ENCODE data around the gene STK39.

The STK39 gene

DNA sequence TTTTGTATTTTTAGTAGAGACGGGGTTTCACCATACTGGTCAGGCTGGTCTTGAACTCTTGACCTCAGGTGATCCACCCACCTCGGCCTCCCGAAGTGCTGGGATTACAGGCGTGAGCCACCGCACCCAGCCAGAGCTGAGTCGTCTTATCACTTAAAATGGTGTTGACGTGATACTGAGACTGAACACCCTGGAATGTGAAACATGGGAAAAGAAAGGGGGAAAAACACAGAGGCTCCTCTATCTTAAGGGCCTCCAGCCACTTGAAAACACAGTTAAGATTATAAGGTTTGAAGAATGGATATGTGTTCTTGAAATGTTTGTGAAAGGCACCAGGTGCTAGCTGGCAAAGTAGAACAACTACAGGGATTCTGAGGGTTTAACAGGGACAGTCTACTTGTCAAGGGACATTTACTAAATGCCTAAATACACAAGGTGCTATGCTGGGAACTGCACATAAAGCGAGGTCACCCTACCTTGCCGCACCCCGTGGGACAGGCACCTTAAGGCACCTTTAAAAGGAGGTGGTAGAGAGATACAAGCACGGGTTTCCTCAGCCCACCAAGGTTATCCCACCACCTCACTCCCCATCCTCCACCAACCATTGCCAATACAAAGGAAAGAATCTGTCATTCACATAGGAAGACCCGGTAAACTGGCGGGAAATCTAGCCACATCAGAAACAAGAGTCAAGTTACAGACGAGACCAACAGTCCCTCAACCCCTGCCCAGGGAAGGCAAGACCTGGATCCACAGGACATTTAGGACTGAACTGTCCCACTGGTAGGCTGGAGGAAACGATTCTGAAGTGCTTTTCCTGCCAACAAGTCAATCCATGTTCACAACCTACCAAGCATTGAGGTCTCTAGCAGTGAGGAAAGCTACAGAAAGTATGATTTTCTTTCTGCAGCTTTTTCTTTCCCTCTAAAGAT lies 43.4 kb downstream of the STK39 start:
- no peak for FAIRE-seq

GRCh38 chr2:168201584-168202116 lies 45.7 kb downstream of the STK39 start:
- FAIRE-seq, result no peak

DNA sequence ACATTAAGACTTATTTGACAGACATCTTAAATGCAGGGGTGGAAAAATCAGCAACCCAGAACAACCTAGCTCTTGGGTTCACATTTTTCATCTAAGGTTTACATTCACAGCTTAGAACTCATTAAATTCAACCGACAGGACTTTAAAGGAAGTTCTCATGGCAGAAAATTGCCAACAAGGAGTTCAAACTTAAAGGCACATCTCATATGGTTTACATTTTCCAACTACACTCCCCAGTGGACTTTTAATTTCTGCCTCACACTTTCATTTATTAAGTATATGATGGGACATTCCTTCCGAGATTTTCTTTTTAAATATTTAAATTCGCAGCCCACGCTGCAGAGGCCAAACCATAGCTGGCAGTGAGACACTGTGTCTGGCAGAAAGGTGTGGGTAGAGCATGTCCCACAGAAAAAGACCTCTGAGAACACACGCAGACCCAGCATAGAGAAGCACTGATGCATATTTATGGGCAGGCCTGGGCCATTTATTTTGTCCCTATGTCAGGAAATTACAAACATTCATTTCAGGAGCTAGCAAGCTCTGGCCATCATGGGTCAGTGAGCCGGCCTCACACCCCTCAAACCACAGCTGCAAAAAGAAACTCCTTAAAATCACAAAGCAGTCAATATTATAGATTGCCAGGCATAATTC lies 46.3 kb downstream of the STK39 start:
- no peak for FAIRE-seq

DNA sequence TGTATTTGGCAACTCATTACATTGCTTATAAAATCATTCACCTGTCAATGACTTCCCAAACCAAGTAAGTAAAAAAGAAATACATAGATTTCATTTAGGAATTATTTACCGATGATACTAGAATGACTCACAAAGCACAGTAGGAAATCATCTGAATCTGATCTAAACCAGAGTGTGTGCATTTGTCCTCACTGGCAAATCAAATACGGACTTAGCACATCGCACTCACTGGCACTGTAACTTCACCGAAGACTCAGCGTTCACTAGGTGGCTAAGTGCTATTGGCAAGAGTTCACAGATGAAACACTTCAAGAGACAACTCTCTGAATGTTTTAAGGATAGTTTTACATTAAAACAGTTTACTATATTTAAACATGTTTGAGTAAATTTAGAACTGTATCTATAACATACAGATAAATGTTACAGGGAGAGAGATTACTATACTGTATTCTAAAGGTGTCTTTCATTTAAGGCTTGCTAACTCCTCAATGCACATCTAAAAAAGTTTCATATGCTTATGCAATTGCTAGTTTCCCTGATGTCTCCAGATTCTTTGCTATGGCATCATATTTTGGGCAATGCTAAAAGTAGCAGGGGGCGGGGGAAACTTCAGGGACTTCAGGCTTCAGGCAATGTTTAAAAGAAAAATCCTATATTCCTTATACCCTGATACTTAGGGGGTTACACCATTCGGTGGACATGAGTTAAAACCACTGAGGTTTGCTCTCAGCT lies 48.8 kb downstream of the STK39 start:
- FAIRE-seq, result no peak

- no peak for FAIRE-seq
These were observed 50.6 kb downstream of the STK39 start for GRCh38 chr2:168196764-168197180.

- FAIRE-seq, result no peak
These were observed 52.4 kb downstream of the STK39 start for GRCh38 chr2:168194784-168195522.

GRCh38 chr2:168192839-168193616 lies 54.4 kb downstream of the STK39 start:
- FAIRE-seq, result no peak

- FAIRE-seq, result no peak
These were observed 55.2 kb downstream of the STK39 start for GRCh38 chr2:168191955-168192785.

GRCh38 chr2:168190590-168191336 lies 56.6 kb downstream of the STK39 start:
- no peak for FAIRE-seq

GRCh38 chr2:168189835-168190569 lies 57.4 kb downstream of the STK39 start:
- no peak for FAIRE-seq

- no peak for FAIRE-seq
These were observed 59.4 kb downstream of the STK39 start for GRCh38 chr2:168188002-168188401.

- no peak for FAIRE-seq
These were observed 60.9 kb downstream of the STK39 start for GRCh38 chr2:168186452-168186851.

DNA sequence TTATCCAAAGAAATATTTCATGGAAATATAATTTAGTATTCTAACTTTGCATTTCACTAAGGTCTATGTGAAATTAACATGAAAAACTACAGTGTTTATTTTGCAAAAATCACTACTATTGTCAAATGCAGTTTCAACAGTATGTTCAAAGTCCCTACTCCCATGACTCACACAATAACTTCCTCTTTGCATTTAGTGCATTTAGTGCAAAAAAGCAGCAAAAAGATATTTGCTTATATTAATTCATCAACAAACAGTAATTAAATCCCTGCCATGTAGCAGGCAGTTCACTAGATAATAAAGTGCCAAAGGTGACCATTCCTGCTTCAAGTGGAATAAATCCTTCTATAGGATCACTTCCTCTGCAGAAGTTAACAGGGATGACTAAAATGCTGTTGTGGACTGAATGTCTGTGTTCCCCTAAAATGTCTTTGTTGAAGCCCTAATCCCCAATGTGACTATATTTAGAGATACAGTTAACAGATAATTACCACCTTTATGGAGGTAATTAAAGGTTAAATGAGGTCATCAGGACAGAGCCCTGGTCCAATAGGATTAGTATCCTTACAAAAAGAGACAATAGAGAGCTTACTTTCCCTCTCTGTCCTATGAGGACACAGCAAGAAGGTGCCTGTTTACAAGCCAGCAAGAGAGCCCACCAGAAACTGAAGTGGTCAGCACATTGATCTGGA lies 61.7 kb downstream of the STK39 start:
- no peak for FAIRE-seq

GRCh38 chr2:168184681-168185513 lies 62.5 kb downstream of the STK39 start:
- FAIRE-seq, result no peak

DNA sequence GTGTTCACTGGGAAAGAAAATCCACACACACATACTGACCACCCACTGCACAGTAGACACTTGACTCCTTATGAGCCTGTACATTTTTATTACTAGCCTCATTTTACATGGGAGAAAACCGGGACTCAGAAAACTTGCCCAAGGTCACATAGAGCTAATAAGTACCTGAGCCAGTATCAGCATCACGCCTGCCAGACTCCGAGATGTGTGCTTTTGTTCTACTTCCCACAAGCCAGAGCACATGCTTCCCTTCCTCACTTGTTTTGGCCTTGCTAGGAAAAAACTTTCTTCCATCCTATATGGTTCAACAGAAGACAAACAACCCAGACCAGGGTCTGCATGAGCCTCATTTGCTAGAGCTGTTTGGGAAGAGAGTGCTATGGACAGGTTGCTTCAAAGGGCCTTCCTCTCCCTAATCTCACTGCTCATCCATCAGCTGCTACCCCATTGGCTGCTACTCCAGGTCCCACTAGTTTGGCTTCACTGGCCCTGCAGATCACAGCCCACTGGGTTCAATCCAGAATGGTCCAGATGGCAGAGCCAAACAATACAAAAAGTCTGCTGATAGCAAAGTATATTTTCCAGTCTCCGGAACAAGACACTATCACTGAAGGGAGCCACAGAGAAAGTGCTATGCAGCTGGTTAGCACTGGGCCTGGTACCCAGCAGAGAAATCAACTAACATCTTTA lies 63.9 kb downstream of the STK39 start:
- FAIRE-seq, result no peak

- no peak for FAIRE-seq
These were observed 64.7 kb downstream of the STK39 start for GRCh38 chr2:168182550-168183249.

All from TTC549 (cell line).